GM18868 (cell line): ENCODE measurements around the gene APBB2.
A peak's percentile ranks its signal among the peaks of the same experiment; 100 is the strongest.
"Not testable (repeated sequence)": the region's sequence is repeated elsewhere in the genome, so short reads cannot be mapped to it uniquely, and the experiment has no call there.

Experiments
- ATAC-seq: cut with Tn5 transposase; IDR thresholded peaks from one replicate; pipeline ENCODE4 v1.9.1; 2021; ENCODE audit warnings: mild to moderate bottlenecking, moderate library complexity; ENCODE audit not compliant: unreplicated experiment

APBB2 gene

GRCh38 chr4:40952672-40953071 is 261.7 kb downstream of the APBB2 start:
- ATAC-seq = no peak

- no peak for ATAC-seq
These were observed 262.1 kb downstream of the APBB2 start for GRCh38 chr4:40952217-40952616.

- no peak for ATAC-seq
These were observed 263.3 kb downstream of the APBB2 start for GRCh38 chr4:40951026-40951425.

- ATAC-seq = no peak
These were observed 264.8 kb downstream of the APBB2 start for GRCh38 chr4:40949358-40950100.

- ATAC-seq = no peak
These were observed 266.3 kb downstream of the APBB2 start for GRCh38 chr4:40948014-40948413.

- ATAC-seq = no peak
These were observed 267.7 kb downstream of the APBB2 start for GRCh38 chr4:40946652-40947051.

GRCh38 chr4:40940756-40941155 is 273.6 kb downstream of the APBB2 start:
- ATAC-seq = no peak

GRCh38 chr4:40940317-40940741 is 274.0 kb downstream of the APBB2 start:
- no peak for ATAC-seq

- ATAC-seq = no peak
These were observed 274.5 kb downstream of the APBB2 start for GRCh38 chr4:40939856-40940255.

- ATAC-seq = no peak
These were observed 276.0 kb downstream of the APBB2 start for GRCh38 chr4:40938337-40938736.

GRCh38 chr4:40937140-40937725 is 277.1 kb downstream of the APBB2 start:
- no peak for ATAC-seq

GRCh38 chr4:40934676-40935075 is 279.7 kb downstream of the APBB2 start:
- no peak for ATAC-seq

GRCh38 chr4:40933272-40934053 is 280.9 kb downstream of the APBB2 start:
- no peak for ATAC-seq

GRCh38 chr4:40931841-40932240 is 282.5 kb downstream of the APBB2 start:
- ATAC-seq = no peak

- no peak for ATAC-seq
These were observed 283.1 kb downstream of the APBB2 start for GRCh38 chr4:40931238-40931637.

- ATAC-seq = no peak
These were observed 287.3 kb downstream of the APBB2 start for GRCh38 chr4:40927074-40927473.

GRCh38 chr4:40924793-40925117 is 289.6 kb downstream of the APBB2 start:
- ATAC-seq = no peak

GRCh38 chr4:40924096-40924792 is 290.1 kb downstream of the APBB2 start:
- ATAC-seq = peak; percentile 81

- no peak for ATAC-seq
These were observed 290.8 kb downstream of the APBB2 start for GRCh38 chr4:40923316-40924095.

- not testable (repeated sequence) for ATAC-seq
These were observed 294.4 kb downstream of the APBB2 start for GRCh38 chr4:40919976-40920375.

GRCh38 chr4:40918330-40918729 is 296.0 kb downstream of the APBB2 start:
- no peak for ATAC-seq
